Measurements from ENCODE around the gene TLE3.

Gene TLE3

DNA sequence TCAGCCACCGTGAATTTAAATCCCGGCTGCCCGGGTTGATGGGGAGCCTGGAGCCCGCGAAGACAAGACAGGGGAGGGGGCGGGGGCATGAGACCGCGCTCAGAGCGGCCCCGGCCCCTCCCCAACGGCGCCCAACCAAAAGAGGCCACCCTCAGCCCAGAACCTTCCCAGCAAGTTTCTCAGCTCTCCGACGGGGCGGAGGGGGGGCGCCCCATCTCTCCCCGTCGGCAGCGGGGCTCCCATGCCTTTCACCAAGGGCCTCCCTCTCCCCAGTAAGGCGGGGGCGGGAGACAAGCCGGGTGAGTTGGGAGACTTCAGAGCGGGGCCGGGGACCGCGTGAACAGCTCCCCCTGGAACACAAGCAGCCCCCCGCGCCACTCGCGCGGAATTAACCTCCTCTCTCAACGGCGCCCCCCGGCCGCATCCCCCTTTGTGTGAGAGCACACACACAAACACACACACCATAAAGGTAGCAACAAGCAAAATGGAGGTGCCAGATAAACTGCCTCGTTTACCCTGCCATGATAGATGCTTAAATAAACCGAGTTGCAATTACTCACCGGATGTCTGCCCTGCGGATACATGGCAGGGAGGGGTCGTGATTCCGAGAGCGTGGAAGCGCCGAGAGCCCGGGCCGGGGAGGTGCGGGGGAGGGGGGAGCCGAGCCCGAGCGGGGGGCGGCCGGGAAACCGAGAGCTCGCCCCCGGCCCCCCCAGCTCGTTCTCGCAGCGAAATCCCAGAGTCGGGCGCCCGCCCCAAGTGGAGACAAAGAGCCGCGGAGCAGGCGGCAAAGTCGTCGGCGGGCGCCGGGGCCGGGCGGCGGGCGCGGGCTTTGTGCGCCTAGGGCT, 1.3 kb downstream of the TLE3 start:
- Histone ChIP-seq H3K9me3 (ENCODE audit: control insufficient read depth, insufficient read depth, low read length) (no peaks in the 10 kb centered on the region), H3K9ac (ENCODE audit: low read depth, low read length) (peak overlapping the region; percentile 83), H3K27me3 (ENCODE audit: control insufficient read depth, insufficient read depth, low read length) (peaks cover 2% of the 10 kb centered on the region), H3K36me3 (ENCODE audit: control insufficient read depth, insufficient read depth, low read length) (peaks cover 5% of the 10 kb centered on the region), H3K4me3 (ENCODE audit: low read depth, low read length) (peak overlapping the region; percentile 89), H3K4me1 (ENCODE audit: control insufficient read depth, insufficient read depth, low read length) (peaks cover 28% of the 10 kb centered on the region)

DNA sequence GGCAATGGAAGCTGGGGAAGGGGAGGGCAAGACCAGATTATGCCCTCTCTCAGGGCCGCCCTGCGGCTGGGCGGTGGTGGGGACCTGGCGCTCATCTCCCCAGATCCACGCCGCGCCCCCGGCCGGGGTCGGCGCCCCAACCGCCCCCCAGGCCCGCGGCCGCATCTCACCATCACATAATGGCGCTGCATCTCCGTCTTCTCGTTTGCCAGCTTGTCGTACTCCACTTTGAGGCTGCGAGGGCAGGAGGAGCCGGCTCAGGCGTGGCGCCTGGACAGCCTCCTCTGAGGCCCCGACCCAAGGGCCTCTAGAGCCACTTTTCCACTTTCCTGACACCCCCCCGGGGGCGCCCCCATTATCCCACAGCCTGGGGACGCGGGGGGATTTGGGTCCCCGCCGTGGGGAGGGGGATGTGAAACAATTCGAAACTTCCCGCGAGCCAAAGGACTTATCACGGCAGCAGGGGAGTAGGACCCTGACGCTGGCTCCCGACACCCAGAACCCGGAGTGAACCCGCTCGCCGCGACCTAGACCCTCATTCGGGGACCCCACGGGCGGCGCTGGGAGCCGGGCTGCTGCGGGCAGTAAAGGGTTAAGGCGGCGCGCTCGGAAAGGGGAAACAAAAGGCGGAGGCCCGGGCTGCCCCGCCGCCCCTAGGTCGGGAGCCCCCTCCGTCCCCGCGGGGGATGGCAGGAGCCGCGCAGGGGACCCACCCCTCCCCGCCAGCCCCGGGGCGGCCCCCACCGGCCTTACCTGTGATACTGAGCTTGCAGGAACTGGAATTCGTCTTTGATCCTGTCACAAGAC, 2.1 kb downstream of the TLE3 start:
- Histone ChIP-seq H3K27me3 (ENCODE audit: control insufficient read depth, insufficient read depth, low read length) (no peaks in the 10 kb centered on the region), H3K36me3 (ENCODE audit: control insufficient read depth, insufficient read depth, low read length) (peaks cover 5% of the 10 kb centered on the region), H3K9ac (ENCODE audit: low read depth, low read length) (no peak overlapping the region), H3K4me3 (ENCODE audit: low read depth, low read length) (peak overlapping the region; percentile 89), H3K4me1 (ENCODE audit: control insufficient read depth, insufficient read depth, low read length) (peaks cover 34% of the 10 kb centered on the region), H3K9me3 (ENCODE audit: control insufficient read depth, insufficient read depth, low read length) (no peaks in the 10 kb centered on the region)

DNA sequence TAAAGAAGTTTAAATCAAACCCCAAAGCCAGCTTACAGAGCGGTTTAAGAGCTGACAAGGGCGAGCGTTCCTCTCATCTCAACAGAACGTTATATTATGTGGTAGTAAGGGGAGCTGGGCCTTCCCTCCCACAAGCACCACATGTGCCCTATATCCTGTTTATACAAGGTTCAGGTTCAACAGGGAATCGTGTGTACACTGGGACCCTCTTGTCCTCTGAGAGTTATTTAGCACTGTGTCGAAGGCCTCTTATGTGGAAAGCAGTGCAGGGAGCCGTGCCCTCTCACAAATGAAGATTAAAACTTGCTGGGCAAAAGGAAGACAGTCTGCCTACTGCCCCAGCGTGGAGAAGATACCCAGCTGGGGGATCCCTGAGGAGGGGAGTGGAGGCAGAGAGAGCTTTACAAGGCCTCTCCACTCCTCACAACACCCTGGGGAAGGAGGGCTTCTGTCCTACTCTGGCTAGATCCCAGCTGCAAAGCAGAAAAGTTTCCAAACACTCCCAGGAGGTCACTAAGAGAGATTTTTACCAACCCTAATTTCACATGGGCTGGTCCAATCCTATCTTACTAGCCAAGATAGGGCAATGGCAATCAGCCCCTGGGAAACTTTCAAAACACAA, 2.9 kb downstream of the TLE3 start:
- Histone ChIP-seq H3K4me3 (ENCODE audit: low read depth, low read length) (peak overlapping the region; percentile 89), H3K4me1 (ENCODE audit: control insufficient read depth, insufficient read depth, low read length) (peaks cover 40% of the 10 kb centered on the region), H3K9me3 (ENCODE audit: control insufficient read depth, insufficient read depth, low read length) (no peaks in the 10 kb centered on the region), H3K27me3 (ENCODE audit: control insufficient read depth, insufficient read depth, low read length) (no peaks in the 10 kb centered on the region), H3K9ac (ENCODE audit: low read depth, low read length) (peak overlapping the region; percentile 47), H3K36me3 (ENCODE audit: control insufficient read depth, insufficient read depth, low read length) (peaks cover 5% of the 10 kb centered on the region)

DNA sequence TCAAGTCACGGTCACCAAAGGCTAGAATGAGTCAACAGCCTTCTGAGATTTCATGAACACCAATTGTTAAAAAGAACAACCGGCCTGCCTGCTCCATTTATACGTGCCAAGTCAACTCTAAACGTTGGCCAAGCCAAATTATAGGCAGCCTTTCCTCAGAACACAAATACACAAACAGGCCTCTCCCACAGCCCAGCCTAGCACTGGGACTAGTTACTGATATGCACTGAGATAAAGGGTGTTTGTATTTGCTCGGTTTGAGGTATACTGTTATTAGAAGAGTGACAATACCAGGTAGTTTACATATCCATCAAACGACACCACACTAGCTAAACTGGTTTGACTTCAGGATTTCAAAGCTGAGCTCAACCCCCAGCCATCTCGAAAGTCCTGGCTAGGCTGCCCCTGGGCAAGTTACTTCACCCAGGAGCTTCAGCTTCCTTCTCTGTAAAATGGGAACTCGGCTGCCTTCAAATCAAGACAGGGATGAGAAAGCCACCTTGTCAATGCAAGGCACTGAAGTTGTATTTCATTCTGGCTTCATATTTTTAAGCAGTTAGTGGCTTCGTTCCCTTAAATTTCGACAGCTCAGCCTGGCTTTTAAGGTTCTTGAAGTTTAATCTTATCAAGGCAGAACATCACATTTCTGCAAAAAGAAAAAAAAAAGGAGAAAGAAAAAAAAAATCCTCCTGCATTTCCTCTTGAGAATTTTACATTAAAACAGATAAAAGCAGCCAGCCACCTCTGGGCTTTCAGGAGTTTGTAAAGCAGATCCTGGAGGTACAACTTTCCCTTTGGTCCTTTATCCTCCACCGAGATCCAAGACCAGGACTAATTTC, 4.0 kb downstream of the TLE3 start:
- Histone ChIP-seq H3K4me1 (ENCODE audit: control insufficient read depth, insufficient read depth, low read length) (peaks cover 49% of the 10 kb centered on the region), H3K27me3 (ENCODE audit: control insufficient read depth, insufficient read depth, low read length) (no peaks in the 10 kb centered on the region), H3K36me3 (ENCODE audit: control insufficient read depth, insufficient read depth, low read length) (peaks cover 5% of the 10 kb centered on the region), H3K9ac (ENCODE audit: low read depth, low read length) (no peak overlapping the region), H3K9me3 (ENCODE audit: control insufficient read depth, insufficient read depth, low read length) (no peaks in the 10 kb centered on the region), H3K4me3 (ENCODE audit: low read depth, low read length) (peak overlapping the region; percentile 36)

DNA sequence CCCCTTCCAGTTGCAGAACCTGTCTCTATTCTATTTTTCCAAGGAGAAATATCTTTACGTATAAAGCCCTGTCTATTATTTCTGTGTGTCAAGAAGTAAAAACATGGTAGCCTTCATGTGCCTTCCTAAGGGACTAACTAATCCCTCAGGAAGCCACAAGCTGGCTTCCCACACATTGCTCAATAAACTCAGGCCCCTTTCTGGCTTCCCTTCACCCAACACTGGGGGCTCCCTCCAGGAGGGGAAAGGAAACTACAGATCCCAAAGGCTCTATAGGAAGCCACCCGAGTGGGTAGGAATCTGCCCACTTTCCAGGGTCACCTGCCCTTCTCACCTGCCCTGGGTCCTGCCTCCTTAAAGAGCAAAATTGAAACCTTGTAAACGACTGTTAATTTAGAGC, 4.6 kb downstream of the TLE3 start:
- Histone ChIP-seq H3K27me3 (ENCODE audit: control insufficient read depth, insufficient read depth, low read length) (no peaks in the 10 kb centered on the region), H3K4me3 (ENCODE audit: low read depth, low read length) (peak overlapping the region; percentile 36), H3K9me3 (ENCODE audit: control insufficient read depth, insufficient read depth, low read length) (no peaks in the 10 kb centered on the region), H3K9ac (ENCODE audit: low read depth, low read length) (no peak overlapping the region), H3K4me1 (ENCODE audit: control insufficient read depth, insufficient read depth, low read length) (peaks cover 53% of the 10 kb centered on the region), H3K36me3 (ENCODE audit: control insufficient read depth, insufficient read depth, low read length) (peaks cover 5% of the 10 kb centered on the region)

DNA sequence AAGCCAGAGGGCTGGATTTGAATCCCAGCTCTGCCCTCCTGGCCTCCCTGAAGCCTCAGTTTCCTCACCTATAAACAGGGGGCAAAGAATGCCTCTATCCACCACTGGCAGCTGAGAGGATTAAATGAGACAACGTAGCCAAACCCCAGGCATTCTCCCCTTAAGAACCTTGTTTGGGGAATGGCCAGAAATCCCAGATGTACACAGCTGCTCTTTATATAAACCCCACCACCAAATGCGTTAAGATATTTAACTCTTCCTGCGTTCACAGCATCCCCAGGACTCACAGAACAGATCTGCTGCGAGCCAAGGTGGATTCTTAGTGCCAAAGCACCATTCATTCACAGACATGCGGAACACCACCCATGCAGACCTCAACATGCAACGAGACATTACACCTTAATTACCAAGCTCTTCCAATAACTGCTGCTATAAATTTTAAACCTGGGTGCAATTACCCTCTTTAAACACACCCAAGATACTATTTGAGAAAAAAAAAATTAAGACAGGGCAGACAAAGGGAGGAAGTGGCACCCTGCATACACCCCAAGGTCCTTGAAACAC, 5.2 kb downstream of the TLE3 start:
- Histone ChIP-seq H3K36me3 (ENCODE audit: control insufficient read depth, insufficient read depth, low read length) (peaks cover 7% of the 10 kb centered on the region), H3K9ac (ENCODE audit: low read depth, low read length) (no peak overlapping the region), H3K9me3 (ENCODE audit: control insufficient read depth, insufficient read depth, low read length) (no peaks in the 10 kb centered on the region), H3K27me3 (ENCODE audit: control insufficient read depth, insufficient read depth, low read length) (no peaks in the 10 kb centered on the region), H3K4me1 (ENCODE audit: control insufficient read depth, insufficient read depth, low read length) (peaks cover 55% of the 10 kb centered on the region), H3K4me3 (ENCODE audit: low read depth, low read length) (no peak overlapping the region)

DNA sequence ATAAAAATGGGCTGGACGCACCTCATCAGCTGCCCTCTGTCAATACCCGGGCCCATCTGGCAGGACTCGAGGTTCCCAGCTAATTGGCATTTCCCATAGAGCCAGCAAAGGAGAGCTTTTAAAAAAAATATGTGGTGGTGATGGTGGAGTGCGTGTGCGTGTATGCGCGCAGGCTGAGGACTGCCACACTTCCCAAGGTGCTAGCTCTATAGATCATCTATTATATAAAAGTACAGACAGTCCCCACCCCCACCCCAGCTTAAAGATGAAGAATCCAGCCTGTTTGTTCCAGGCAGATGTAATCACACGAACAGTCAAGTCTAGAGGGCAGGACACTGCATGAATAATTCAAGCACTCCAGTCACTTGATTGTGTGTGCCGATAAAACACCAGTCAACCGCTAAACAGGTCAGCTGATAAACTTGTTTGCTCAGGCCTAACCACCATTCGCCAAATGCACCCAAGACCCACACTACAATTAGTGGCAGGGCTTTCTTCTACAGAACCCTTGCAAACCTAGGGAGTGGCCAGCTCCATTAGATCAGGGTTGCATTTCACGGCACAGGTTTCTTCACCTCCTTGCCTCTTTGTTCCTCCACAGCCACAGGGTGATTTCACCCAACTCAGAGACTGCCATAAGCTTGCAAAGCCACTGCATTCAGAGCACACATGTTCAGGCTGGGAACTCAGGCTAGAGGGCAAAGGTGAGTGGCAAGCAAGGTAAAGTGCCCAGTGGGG, 5.8 kb downstream of the TLE3 start:
- Histone ChIP-seq H3K9me3 (ENCODE audit: control insufficient read depth, insufficient read depth, low read length) (no peaks in the 10 kb centered on the region), H3K4me1 (ENCODE audit: control insufficient read depth, insufficient read depth, low read length) (peaks cover 56% of the 10 kb centered on the region), H3K9ac (ENCODE audit: low read depth, low read length) (no peak overlapping the region), H3K36me3 (ENCODE audit: control insufficient read depth, insufficient read depth, low read length) (peaks cover 10% of the 10 kb centered on the region), H3K4me3 (ENCODE audit: low read depth, low read length) (peak overlapping the region; percentile 1), H3K27me3 (ENCODE audit: control insufficient read depth, insufficient read depth, low read length) (no peaks in the 10 kb centered on the region)

DNA sequence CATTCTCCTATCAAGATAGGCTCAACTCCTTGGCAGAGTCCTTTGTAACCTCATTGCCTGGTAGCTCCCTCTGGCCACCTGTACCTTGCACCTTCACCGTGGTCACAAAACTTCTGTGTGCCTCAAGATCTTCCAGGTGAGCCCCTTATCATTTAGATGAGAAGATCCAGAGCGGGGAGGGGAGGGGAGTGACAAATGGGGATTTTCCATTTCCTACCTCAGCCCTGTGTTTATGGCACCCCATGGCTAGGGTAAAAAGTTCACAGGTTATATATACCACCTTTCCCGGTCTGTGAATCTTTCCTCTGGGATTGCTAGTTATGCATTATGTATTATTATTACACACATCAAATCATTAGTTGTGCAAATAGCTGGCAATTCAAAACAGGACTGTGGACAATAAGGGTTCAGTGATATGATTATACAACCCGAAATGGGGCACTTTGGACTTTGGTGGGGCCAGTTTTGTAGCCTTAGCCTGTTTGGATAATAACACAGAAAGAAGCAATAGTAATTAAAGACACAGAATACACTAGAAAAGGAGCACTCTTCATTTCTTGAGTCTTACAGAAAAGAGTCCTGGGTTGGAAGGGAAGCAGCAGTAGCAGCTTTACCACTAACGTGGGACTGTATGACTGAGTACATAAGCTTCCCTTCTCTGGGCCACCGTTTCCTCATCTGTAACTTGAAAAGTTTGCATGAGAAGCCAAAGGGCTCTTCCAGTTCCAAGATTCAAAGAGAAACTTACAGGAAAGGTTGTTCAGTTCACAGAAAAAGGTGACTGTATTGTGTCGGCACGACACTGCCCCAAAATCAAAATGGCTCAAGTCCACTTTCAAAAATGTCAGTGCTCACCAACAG, 7.1 kb downstream of the TLE3 start:
- Histone ChIP-seq H3K4me1 (ENCODE audit: control insufficient read depth, insufficient read depth, low read length) (peaks cover 56% of the 10 kb centered on the region), H3K4me3 (ENCODE audit: low read depth, low read length) (no peak overlapping the region), H3K9ac (ENCODE audit: low read depth, low read length) (no peak overlapping the region), H3K27me3 (ENCODE audit: control insufficient read depth, insufficient read depth, low read length) (no peaks in the 10 kb centered on the region), H3K36me3 (ENCODE audit: control insufficient read depth, insufficient read depth, low read length) (peaks cover 15% of the 10 kb centered on the region), H3K9me3 (ENCODE audit: control insufficient read depth, insufficient read depth, low read length) (no peaks in the 10 kb centered on the region)

DNA sequence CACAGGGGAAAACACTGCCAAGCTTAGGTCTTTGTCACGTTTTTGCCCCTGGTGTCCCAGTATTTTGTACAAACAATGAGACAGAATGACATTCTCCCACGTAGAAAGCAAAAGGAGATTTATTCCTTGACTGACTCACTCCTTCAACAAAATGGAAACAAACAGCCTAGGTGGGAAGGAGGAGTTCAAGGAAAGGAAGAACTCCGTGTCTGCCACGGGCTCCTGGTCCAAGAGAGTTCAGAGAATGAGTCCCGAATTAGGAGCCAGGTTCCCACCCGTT, 8.1 kb downstream of the TLE3 start:
- peaks cover 55% of the 10 kb centered on the region for H3K4me1 ChIP-seq (ENCODE audit: control insufficient read depth, insufficient read depth, low read length)

More for the DNA sequence above, 8.1 kb downstream of the TLE3 start:
- H3K9ac ChIP-seq (ENCODE audit: low read depth, low read length): no peak overlapping the region
- no peak overlapping the region for H3K4me3 ChIP-seq (ENCODE audit: low read depth, low read length)
- H3K36me3 ChIP-seq (ENCODE audit: control insufficient read depth, insufficient read depth, low read length): peaks cover 16% of the 10 kb centered on the region
- H3K27me3 ChIP-seq (ENCODE audit: control insufficient read depth, insufficient read depth, low read length): no peaks in the 10 kb centered on the region
- no peaks in the 10 kb centered on the region for H3K9me3 ChIP-seq (ENCODE audit: control insufficient read depth, insufficient read depth, low read length)
